Stimulated activated CD8-positive, alpha-beta memory T cell treated with anti-CD3 and anti-CD28 coated beads, Interleukin-4, amount 100 ng/mL, for 48 hours (primary cell): ENCODE data around the gene ZMYM2.
"Not testable (repeated sequence)": the region's sequence is repeated elsewhere in the genome, so short reads cannot be mapped to it uniquely, and the experiment has no call there.

ENCODE experiments used
- DNase-seq: peaks from one replicate; pipeline ENCODE4 v3.0.0-alpha.2; 2020

Gene ZMYM2

DNA sequence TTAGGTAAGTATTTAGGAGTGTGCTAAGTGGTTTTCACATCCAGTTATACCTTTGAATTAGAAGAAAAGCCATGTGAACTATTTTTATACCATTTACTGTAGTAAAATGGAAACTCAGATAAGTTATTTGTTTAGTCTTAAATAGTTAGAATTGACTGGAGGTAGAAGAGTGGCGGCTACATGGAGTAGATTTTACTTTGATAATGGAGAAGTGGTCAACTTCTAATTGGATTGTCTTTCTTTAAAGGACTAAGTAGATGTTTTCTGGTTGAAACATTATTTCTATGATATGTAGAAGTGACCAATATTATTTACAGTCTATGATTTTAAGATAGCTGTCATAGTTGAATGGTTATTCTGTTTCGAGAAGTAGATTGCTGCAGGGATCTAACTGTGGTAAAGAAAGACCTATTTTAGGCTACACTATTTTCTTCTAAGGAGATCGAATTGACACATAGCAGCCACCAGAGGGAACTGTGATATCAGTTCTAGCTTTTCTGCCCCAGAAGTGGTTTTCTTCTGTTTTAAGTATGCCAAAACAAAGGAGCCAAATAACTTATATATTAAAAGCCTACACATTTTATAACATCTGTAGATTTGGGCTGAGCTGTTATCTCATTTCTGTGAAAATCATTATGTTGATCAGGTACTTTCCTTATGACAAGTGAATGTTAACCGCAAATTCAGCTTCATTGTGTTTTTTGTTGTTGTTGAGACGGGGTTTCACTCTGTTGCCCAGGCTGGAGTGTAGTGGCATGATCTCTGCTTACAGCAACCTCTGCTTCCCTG is 26.1 kb downstream of the ZMYM2 start:
- no peak for DNase-seq

DNA sequence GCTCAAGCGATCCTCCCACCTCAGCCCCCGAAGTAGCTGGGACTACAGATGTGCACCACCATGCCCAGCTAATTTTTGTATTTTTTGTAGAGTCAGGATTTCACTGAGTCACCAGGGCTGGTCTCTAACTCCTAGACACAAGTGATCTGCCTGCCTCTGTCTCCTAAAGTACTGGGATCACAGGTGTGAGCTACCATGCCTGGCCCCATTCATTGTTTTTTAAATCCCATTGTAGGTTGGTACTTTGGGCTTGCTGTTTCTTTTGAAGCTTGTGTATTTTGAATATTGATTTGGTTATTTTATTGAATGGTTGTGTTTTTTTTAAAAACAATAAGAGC is 26.7 kb downstream of the ZMYM2 start:
- no peak for DNase-seq

DNA sequence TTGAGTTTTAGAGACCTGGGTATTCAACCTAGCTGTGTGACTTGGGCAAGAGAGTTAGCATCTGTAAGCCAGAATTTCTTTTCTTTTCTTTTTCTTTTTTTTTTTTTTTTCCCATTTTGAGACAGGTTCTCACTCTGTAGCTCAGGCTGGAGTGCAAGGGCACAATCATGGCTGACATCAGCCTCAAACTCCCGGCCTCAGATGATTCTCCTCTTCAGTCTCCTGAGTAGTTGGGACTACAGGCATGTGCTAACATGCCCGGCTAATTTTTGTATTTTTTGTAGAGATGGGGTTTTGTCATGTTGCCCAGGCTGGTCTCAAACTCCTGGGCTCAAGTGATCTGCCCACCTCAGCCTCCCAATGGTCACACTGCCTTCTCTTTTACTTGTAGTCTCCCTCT is 33.0 kb downstream of the ZMYM2 start:
- no peak for DNase-seq

DNA sequence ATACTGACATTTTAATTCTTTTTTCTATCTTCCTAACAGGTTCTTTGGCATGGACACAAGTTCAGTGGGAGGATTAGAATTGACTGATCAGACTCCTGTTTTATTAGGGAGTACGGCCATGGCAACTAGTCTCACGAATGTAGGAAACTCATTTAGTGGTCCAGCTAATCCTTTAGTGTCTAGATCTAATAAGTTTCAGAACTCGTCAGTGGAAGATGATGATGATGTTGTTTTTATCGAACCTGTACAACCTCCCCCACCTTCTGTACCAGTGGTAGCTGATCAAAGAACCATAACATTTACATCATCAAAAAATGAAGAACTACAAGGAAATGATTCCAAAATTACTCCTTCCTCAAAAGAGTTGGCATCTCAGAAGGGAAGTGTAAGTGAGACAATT is 34.5 kb downstream of the ZMYM2 start:
- DNase-seq = no peak

DNA sequence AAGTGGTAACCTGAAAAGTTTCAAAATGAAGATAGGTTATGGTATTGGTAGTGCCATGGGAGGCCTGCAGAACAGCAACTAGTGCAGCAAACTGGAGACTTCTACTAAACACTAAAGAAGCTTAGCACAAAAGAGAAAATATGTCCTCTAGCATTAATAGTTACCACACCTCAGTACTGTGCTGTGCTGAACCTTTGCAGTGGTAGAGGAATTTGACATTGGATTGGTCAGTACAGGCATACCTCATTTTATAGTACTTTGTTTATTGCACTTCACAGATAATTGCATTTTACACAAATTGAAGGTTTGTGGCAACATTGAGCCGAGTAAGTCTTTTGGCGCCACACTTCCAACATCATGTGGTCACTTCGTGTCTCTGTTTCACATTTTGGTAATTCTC is 40.4 kb downstream of the ZMYM2 start:
- no peak for DNase-seq

DNA sequence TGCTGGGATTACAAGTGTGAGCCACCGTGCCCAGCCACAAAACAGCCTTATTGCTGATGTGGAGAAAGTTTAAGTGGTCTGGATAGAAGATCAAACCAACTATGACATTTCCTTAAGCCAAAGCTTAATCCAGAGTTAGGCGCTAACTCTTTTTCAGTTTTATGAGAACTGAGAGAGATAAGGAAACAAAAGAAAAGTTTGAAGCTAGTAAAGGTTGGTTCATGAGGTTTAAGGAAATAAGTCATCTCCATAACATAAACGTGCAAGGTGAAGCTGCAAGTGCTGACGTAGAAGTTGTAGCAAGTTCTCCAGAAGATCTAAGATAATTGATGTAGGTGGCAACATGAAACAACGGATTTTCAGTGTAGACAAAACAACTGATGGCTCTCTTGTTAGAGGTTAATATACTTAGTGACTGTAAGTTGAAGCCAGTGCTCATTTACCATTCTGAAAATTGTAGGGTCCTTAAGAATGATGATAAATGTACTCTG is 41.6 kb downstream of the ZMYM2 start:
- DNase-seq = no peak

DNA sequence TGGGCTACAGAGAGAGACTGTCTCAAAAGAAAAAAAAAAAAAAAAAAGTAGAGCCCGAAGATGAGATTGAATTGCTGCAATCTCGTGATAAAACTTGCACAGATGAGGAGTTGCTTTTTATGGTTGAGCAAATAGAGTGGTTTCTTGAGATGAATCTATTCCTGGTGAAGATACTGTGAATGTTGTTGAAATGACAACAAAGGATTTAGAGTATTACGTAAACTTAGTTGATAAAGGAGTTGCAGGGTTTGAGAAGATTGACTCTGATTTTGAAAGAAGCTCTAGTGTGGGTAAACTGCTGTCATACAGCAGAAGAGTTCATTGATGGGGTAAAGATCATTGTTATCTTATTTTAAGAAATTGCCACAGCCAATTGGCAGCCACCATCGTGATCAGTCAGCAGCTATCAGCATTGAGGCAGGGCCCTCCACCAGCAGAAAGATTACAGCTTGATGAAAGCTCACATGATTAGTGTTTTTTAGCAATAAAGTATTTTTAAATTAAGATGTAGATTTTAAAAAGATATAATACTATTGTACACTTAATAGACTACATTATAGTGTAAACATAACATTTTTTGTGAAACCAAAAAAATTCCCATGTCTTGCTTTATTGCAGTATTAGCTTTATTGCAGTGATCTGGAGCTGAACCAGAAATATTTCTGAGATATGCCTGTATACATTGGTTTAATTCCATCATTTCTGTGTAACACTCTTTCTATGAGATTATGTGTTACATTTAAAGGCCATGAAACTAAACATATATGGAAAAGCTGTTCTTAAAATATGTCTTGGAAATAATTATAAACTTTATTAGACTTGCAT is 43.1 kb downstream of the ZMYM2 start:
- no peak for DNase-seq

DNA sequence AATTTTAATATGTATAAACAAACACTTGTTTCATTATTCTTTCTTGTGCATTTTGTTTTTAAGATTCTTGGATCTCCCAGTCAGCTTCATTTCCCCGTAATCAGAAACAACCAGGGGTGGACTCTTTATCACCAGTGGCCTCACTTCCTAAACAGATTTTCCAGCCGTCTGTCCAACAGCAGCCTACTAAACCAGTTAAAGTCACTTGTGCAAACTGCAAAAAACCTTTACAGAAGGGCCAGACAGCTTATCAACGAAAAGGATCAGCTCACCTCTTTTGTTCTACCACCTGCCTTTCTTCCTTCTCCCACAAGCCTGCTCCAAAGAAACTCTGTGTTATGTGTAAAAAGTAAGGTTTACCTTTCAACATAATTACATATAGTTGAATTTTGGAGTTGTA is 44.3 kb downstream of the ZMYM2 start:
- no peak for DNase-seq

DNA sequence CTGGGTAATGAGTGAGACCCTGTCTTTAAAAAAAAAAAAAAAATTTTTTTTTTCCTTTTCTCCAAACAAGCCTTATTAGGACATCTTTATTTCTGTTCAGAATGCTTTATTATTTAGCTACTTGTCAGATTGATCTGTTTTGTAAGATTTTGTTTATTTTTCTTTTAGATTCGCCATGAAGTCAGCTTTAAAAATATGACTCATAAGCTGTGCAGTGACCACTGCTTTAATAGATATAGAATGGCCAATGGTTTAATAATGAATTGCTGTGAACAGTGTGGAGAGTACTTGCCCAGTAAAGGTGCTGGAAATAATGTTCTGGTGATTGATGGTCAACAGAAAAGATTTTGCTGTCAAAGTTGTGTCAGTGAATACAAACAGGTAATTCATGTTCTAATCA is 47.7 kb downstream of the ZMYM2 start:
- DNase-seq = no peak

DNA sequence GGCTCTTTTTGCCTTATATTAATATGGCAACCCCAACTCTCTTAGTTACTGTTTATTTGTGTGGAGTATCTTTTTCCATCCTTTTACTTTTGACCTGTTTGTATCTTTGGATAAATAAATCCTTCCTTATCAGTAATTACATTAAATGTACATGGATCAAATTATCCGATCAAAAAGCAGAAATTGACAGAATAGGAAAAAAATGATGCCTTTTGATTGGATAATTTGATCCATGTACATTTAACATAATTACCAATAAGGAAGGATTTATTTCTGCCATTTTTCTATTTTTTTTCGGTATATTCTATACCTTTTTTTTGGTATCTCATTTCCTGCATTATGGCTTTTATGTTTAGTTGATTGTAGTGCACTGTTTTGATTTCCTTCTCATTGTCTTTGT is 57.2 kb downstream of the ZMYM2 start:
- no peak for DNase-seq

DNA sequence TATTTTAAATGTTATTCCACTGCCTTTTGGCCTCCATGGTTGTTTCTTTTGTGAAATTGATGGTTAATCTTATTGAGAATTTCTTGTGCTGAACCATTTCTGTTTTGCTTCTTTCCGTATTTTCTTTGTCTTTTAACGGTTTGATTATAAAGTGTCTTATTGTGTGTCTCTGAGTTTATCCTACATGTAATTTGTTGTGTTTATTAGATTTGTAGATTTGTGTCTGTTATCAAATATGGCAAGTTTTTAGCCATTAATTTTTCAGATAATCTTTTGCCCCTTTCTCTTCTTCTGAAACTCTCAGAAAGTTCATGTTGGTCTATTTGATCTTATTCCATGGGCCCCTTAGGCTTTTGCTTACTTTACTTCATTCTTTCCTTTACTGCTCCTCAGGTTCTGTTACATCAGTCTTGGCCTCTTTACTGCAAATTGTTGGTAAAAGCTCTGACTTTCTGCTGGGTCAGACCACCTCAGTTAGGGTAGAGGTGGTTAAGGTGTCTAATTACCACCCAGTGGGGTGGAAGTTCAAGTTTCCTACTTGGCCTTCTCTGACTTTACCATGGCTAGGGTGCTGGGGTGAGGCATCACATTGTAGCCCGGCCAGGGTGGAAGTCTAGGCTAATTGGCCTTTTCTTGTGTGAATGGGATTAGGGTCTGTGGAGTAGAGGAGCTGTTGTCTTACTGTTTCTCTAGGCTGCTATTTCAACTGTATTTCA is 58.3 kb downstream of the ZMYM2 start:
- DNase-seq = no peak

DNA sequence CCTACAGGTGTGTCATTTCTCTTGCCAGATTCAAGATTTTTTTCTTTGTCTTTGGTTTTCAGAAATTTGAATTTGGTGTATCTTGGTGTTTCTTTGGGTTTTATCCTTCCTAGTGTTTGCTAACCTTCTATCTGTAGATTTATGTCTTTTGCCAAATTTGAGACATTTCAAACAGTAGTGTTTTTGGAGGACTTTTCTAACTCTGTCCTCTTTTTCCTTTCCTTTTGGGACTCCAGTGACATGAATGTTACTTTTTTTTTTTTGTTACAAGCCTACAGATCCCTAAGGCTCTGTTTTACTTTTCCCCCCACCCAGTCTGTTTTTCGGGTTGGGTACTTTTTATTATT is 58.8 kb downstream of the ZMYM2 start:
- no peak for DNase-seq

DNA sequence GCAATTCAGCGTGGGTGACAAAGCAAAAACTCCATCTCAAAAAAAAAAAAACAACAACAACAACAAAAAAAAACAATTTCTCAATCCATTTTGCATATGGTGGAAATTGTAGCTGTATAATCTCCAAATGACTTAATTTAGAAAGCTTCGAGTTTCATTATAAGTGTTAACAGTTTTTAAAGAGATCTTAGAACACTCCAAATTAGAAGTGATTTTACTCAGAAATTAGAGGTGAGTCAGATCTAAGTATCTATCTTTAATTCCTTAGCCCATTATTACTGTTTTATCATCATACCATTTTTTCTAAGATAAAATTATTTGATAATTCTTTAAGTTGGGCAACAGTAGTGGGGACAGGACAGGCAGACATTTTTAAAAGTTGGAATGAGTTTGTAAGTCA is 60.5 kb downstream of the ZMYM2 start:
- DNase-seq = no peak

DNA sequence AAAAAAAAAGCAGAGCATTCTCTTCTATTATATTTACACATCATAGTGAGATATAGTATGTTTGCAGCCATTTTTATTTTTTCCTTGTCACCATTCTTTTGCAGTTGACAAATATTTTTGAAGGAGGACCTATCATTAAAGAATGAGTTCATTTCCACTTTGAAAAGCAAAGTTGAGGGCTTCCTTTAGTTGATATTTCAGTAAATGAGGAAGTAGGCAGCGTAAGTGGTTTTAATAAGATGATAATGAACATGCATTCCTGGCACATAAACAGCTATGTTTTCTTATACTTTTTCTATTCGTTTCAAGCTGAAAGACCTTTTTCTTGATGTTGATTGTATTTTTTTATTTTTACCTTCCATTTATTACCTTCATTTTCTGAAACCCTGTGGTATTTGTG is 66.2 kb downstream of the ZMYM2 start:
- DNase-seq = no peak

DNA sequence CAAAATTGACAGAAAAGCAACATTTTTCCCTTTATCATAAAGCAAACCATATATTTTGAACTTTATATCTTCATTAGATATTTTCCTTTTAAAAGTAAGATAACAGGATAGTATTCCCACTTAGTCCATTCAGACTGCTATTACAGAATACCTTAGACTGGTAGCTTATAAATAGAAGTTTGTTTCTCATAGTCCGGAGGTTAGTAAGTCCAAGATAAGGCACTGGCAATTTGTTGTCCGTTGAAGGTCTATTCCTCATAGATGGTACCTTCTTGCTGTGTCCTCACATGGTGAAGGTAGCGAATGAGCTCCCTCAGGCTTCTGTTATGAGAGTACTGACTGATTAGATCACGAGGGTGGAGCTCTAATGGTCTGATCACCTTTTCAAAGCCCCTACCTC is 70.4 kb downstream of the ZMYM2 start:
- no peak for DNase-seq

DNA sequence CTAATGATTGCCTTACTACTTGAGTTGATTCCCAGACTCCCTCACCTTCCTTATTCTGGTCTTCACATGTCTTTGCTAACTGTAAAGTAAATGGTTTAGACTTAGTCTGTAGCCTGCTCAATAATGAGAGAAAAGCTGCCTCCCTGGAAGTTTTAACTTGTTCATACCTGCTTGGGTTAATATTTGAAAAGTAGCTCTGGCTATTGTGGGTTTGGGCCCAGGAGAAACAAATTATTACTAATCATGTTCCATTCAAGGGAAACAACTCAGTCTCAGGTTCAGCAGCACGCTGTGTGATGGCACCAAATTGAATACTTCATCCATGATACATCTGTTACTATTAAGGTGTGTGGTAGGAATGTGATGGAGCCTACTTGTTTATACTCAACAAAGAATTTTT is 75.0 kb downstream of the ZMYM2 start:
- no peak for DNase-seq

DNA sequence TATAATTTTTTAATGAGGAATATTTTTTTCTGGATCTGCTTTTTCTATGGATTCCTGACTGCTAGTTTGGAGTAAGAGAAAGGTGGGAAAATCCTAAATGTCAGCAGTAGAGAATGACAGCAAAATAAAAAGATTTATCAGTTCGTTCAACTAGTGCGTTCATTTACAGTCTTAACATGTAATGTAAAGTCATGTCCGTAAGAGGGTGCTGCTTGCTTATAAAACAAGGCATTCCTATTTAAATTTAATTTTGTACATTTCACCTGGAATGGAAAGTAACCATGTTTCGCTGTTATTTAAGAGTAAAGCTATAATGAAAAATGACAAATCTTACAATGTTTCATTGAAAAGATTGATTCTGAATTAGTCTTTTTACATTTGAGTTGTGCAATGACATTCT is 76.6 kb downstream of the ZMYM2 start:
- DNase-seq = no peak

DNA sequence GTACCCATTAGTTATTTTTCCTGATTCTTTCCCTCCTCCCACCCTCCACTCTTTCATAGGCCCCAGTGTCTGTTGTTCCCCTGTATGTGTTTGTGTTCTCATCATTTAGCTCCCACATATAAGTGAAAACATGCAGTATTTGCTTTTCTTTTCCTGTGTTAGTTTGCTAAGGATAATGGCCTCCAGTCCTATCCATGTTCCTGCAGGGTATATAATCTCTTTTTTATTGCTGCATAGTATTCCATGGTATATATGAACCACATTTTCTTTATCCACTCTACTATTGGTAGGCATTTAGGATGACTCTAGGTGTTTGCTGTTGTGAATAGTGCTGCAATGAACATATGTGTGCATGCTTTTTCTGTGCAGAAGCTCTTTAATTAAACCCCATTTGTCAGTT is 79.4 kb downstream of the ZMYM2 start:
- DNase-seq = no peak

DNA sequence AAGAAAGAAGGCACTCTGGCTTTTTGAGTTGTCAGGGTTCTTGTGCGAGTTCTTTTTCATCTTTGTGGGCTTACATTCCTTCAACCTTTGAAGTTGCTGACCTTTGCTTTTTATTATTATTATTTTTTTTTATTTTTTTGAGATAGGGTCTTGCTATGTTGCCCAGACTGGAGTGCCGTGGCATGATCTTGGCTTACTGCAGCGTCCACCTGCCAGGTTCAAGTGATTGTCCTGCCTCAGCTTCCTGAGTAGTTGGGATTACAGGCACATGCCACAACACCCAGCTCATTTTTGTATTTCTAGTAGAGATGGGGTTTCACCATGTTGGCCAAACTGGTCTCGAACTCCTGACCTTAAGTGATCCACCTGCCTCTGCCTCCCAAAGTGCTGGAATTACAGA is 84.1 kb downstream of the ZMYM2 start:
- not testable (repeated sequence) for DNase-seq

DNA sequence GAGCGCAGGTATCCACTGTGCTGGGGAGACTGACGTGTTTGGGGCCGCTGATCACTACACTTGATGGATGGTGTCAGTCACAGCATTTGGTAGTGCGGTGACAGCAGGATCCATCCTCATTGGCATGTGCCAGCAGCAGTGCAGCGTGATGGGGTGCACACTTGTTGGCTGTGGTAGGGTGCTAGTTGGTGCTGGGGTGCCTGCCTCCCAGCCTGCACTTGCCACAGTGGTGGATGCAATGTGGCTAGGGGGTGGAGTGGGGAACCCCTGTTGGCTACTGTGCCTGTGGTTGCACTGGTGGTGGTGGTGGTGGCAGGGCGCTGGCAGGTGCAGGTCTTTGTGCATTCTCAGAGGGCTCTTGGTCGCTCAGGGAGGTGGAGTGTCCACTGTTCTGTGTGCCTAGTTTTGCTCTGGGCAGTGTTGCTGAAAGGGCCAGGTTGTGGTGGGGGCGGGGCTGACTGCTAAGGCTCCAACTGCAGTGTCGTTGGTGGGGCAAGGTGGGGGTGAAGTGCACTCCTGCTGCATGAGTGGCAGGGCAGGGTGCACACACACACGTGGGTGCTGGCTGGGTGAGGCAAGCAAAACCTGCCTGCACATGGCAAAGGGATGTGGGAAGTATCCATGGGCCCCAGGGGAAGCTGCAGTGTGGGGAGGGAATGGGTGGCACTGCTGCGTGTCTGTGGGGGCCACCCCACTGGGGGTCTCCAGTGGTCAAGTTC is 84.8 kb downstream of the ZMYM2 start:
- no peak for DNase-seq

DNA sequence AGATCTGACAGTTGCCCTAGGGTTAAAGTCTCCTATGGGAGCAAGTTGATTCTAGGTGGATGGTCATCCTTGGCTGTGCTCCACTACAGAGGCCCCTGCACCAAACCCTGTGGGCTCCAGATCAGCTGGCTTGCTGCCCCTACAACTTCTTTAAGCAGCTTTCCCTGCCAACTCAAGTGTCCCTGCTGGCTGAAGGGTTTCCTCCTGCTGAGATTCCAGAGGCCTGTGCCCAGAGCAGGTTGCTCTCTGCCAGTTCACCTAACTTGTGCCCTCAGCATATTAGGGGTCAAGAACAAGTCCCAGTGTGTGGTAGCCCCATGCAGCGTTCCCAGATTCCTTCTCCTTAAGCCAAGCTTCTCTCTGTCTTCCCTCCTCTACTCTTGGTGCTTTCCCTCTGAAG is 85.6 kb downstream of the ZMYM2 start:
- DNase-seq = no peak

DNA sequence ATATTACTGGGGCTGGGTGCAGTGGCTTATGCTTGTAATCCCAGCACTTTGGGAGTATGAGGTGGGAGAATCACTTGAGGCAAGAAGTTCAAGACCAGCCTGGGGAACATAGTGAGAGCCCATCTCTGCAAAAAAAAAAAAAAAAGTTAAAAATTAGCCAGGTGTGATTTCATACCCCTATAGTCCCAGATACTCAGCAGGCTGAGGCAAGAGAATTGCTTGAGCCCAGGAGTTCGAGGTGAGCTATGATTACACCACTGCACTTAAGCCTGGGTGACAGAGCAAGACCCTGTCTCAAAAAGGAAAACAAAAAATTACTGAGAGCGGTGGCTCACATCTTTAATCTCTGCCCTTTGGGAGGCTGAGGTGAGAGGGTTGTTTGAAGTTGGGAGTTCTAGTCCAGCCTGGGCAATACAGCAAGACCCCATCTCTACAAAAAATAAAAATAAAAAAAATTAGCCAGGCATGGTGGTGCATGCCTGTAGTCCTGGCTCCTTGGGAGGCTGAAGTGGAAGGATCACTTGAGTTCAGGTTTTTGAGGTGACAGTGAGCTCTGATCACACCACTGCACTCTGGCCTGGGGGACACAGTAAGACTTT is 87.5 kb downstream of the ZMYM2 start:
- no peak for DNase-seq
